Mesothelial cell of epicardium (in vitro differentiated cells): ENCODE data around the gene CALD1. TPM values are rescaled to one million over a fixed set of nuclear protein-coding genes. Genes with fewer than 3 reads are reported as not detected.

ENCODE experiments used
- DNase-seq, 2 experiments: peaks; one replicate each; pipeline ENCODE4 v3.0.0; 2021; ENCODE audit warnings: low spot score in 2 of 2; ENCODE audit not compliant: unreplicated experiment in 2 of 2
- H3K27ac Mint-ChIP-seq: 2 replicates; pipeline ENCODE4 v1.8.0; 2021; ENCODE audit warnings: mixed read lengths
- H3K27me3 Mint-ChIP-seq: 2 replicates; pipeline ENCODE4 v1.8.0; 2021; ENCODE audit warnings: low read depth, mixed read lengths
- H3K36me3 Mint-ChIP-seq: 2 replicates; pipeline ENCODE4 v1.8.0; 2021; ENCODE audit warnings: mixed read lengths
- H3K4me1 Mint-ChIP-seq: 2 replicates; pipeline ENCODE4 v1.8.0; 2021; ENCODE audit warnings: mixed read lengths
- H3K4me3 Mint-ChIP-seq: 2 replicates; pipeline ENCODE4 v1.8.0; 2021; ENCODE audit warnings: mild to moderate bottlenecking, moderate library complexity, mixed read lengths
- H3K9me3 Mint-ChIP-seq: 2 replicates; pipeline ENCODE4 v1.8.0; 2021; ENCODE audit warnings: mixed read lengths
- total RNA-seq: library from RNA; stranded (reverse); gene quantifications from 3 replicates; pipeline ENCODE4 v1.2.1, GENCODE V29; 2021
- TF ChIP-seq, protein P1 (sequence below): fragments of 200-600 bp; sonication (generic); IDR thresholded peaks from one replicate; pipeline ENCODE4 v1.5.0; 2021; ENCODE audit warnings: antibody characterized with exemption; ENCODE audit not compliant: unreplicated experiment

CALD1 gene
- total RNA-seq, 1 donor from 2014 or later: 191 TPM

DNA sequence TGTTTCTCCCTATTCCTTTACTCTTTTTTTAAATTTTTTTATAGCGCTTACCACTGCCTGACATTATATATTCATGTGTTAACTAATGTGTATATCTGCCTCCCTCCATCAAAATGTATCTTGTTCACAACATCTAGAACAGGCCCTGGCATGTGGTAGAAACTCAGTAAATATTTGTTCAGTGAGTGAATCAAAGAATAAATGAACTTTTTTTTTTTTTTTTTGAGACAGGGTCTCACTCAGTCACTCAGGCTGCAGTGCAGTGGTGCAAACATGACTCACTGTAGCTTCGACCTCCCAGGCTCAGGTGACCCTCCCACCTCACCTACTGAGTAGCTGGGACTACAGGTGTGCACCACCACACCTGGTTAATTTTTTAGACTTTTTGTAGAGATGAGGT, 7.5 kb upstream of the CALD1 start:
- Mint-ChIP-seq H3K36me3 (no peaks in the 10 kb centered on the region), H3K4me3 (no peak overlapping the region), H3K27me3 (no peaks in the 10 kb centered on the region), H3K27ac (no peak overlapping the region), H3K4me1 (peaks cover 10% of the 10 kb centered on the region), H3K9me3 (no peaks in the 10 kb centered on the region)
- DNase-seq: no peak
- TF ChIP-seq, protein P1, sequence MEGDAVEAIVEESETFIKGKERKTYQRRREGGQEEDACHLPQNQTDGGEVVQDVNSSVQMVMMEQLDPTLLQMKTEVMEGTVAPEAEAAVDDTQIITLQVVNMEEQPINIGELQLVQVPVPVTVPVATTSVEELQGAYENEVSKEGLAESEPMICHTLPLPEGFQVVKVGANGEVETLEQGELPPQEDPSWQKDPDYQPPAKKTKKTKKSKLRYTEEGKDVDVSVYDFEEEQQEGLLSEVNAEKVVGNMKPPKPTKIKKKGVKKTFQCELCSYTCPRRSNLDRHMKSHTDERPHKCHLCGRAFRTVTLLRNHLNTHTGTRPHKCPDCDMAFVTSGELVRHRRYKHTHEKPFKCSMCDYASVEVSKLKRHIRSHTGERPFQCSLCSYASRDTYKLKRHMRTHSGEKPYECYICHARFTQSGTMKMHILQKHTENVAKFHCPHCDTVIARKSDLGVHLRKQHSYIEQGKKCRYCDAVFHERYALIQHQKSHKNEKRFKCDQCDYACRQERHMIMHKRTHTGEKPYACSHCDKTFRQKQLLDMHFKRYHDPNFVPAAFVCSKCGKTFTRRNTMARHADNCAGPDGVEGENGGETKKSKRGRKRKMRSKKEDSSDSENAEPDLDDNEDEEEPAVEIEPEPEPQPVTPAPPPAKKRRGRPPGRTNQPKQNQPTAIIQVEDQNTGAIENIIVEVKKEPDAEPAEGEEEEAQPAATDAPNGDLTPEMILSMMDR: no peak

- Mint-ChIP-seq H3K4me3 (no peak overlapping the region), H3K27ac (no peak overlapping the region), H3K4me1 (peaks cover 6% of the 10 kb centered on the region), H3K36me3 (no peaks in the 10 kb centered on the region), H3K9me3 (no peaks in the 10 kb centered on the region), H3K27me3 (no peaks in the 10 kb centered on the region)
- TF ChIP-seq, protein P1: no peak
- no peak for DNase-seq
Measured at GRCh38 chr7:134772401-134772800, 7.0 kb upstream of the CALD1 start.

DNA sequence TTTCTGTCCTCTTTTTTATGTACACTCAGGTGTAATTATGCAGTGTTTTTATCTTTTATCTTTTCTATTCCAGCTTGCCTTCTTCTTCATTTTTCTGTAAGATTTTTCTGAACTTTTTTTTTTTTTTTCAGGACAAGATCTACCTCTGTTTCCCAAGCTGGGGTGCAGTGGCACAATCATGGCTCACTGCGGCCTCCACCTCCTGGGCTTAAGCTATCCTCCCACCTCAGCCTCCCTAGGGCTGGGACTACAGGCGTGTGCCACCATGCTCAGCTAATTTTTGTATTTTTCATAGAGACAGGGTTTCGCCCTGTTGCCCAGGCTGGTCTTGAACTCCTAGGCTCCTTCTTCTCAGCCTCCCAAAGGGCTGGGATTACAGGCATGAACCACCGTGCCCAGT, 6.3 kb upstream of the CALD1 start:
- TF ChIP-seq, protein P1: no peak
- no peaks in the 10 kb centered on the region for H3K36me3 Mint-ChIP-seq
- H3K4me3 Mint-ChIP-seq: no peak overlapping the region
- no peak for DNase-seq
- peaks cover 9% of the 10 kb centered on the region for H3K4me1 Mint-ChIP-seq
- no peak overlapping the region for H3K27ac Mint-ChIP-seq
- H3K27me3 Mint-ChIP-seq: no peaks in the 10 kb centered on the region
- H3K9me3 Mint-ChIP-seq: no peaks in the 10 kb centered on the region

- no peaks in the 10 kb centered on the region for H3K36me3 Mint-ChIP-seq
- TF ChIP-seq, protein P1: no peak
- H3K4me1 Mint-ChIP-seq: peaks cover 19% of the 10 kb centered on the region
- no peak overlapping the region for H3K4me3 Mint-ChIP-seq
- no peaks in the 10 kb centered on the region for H3K9me3 Mint-ChIP-seq
- H3K27me3 Mint-ChIP-seq: no peaks in the 10 kb centered on the region
- H3K27ac Mint-ChIP-seq: no peak overlapping the region
- DNase-seq: no peak
Measured at GRCh38 chr7:134774119-134774518, 5.3 kb upstream of the CALD1 start.

- Mint-ChIP-seq H3K9me3 (no peaks in the 10 kb centered on the region), H3K4me1 (peaks cover 42% of the 10 kb centered on the region), H3K27me3 (no peaks in the 10 kb centered on the region), H3K4me3 (no peak overlapping the region), H3K36me3 (no peaks in the 10 kb centered on the region), H3K27ac (peak overlapping the region; percentile 98)
- DNase-seq: no peak
- TF ChIP-seq, protein P1: no peak
Measured at GRCh38 chr7:134777470-134777869, 2.0 kb upstream of the CALD1 start.
